Right atrium auricular region (tissue), 2 donors: ENCODE data around the gene DCDC2C. TPM values are rescaled to one million over a fixed set of nuclear protein-coding genes. Genes with fewer than 3 reads are reported as not detected.
A peak's percentile ranks its signal among the peaks of the same experiment; 100 is the strongest.

Source experiments
- DNase-seq: peaks from one replicate; pipeline ENCODE4 v3.0.0-alpha.2; 2019; ENCODE audit warnings: low spot score
- H3K27ac ChIP-seq, 2 donors: fragments of 200-600 bp; sonication (generic); 1 replicate in 1 of 2; 2 replicates in 1 of 2; pipeline ENCODE4 v1.5.1; 2016 to 2019
- H3K27me3 ChIP-seq, 2 donors: fragments of 200-600 bp; sonication (generic); one replicate each; pipeline versions ENCODE4 v1.5.1 to v1.6.0; 2017 to 2019
- H3K36me3 ChIP-seq: fragments of 200-600 bp; sonication (generic); one replicate; pipeline ENCODE4 v1.5.1; 2016
- H3K4me1 ChIP-seq, 2 donors: fragments of 200-600 bp; sonication (generic); one replicate each; pipeline versions ENCODE4 v1.5.1 to v1.6.0; 2017 to 2019
- H3K4me3 ChIP-seq, 2 donors: fragments of 200-600 bp; sonication (generic); 1 replicate in 1 of 2; 2 replicates in 1 of 2; pipeline ENCODE4 v1.5.1; 2017 to 2019; ENCODE audit warnings: mild to moderate bottlenecking in 1 of 2, moderate library complexity in 1 of 2
- H3K9me3 ChIP-seq, 2 donors: fragments of 200-600 bp; sonication (generic); one replicate each; pipeline ENCODE4 v1.5.1; 2019
- total RNA-seq, 2 donors: library from RNA; depleted of rRNA; stranded (reverse); fragments of >200 nt; gene quantifications; one replicate each; pipeline ENCODE4 v1.1.0, GENCODE V29; 2016
- TF ChIP-seq, protein P1 (sequence below), 2 donors: fragments of 200-600 bp; sonication (generic); IDR thresholded peaks; one replicate each; pipeline ENCODE4 v1.5.1; 2019; ENCODE audit warnings: antibody characterized with exemption in 2 of 2

The DCDC2C gene
- total RNA-seq, 2 donors from 2014 or later, result not detected

DNA sequence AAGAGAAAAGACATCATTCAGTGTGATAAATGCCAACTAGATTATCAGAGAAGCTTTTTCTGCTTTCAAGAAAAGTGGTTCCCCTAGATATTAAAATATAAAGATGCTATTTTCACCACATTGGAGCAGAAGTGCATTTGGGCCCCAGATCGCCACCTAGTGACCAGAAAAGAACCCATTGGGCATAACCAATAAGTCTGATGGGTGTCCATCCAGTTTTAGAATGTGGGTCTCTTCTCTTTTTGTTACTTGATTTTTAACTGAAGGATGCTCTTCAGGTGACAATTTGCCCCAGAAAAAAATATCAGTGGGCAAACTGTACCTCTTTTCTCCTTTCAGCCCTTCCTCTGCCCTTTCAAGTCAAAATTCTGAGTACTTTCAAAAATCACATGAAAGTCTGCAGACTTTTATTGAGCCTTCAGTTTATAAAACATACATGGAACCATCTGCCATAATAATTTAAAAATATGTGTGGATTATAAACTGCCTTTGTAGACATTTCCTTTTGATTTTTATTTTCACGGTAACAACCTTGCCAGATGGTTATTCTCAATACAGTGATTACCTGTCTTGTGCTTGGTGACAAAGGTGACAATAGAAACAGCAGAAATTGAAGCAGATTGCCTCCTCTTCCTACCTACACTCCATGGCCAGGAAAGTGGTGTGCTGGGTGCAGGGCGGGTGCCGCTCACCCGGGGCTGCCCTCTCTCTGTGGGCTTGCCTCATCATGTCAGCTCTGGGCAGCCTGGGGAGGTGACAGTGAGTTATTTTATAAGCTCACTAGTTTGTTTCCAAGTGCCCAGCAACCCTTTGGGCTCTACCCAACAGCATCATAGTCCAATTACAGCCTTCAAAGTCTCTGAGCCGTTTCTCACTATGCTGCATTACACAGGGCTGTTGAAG, 124.5 kb downstream of the DCDC2C start:
- Histone ChIP-seq H3K27ac (no peak overlapping the region), H3K4me3 (no peak overlapping the region), H3K36me3 (no peaks in the 10 kb centered on the region), H3K9me3 (peaks cover 0 to 8% of the 10 kb centered on the region in 2 donors), H3K4me1 (no peaks in the 10 kb centered on the region), H3K27me3 (no peaks in the 10 kb centered on the region)
- no peak for DNase-seq
- TF ChIP-seq, protein P1, sequence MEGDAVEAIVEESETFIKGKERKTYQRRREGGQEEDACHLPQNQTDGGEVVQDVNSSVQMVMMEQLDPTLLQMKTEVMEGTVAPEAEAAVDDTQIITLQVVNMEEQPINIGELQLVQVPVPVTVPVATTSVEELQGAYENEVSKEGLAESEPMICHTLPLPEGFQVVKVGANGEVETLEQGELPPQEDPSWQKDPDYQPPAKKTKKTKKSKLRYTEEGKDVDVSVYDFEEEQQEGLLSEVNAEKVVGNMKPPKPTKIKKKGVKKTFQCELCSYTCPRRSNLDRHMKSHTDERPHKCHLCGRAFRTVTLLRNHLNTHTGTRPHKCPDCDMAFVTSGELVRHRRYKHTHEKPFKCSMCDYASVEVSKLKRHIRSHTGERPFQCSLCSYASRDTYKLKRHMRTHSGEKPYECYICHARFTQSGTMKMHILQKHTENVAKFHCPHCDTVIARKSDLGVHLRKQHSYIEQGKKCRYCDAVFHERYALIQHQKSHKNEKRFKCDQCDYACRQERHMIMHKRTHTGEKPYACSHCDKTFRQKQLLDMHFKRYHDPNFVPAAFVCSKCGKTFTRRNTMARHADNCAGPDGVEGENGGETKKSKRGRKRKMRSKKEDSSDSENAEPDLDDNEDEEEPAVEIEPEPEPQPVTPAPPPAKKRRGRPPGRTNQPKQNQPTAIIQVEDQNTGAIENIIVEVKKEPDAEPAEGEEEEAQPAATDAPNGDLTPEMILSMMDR (IDR thresholded peaks at IDR 0.05), result peak; percentile 22 to 62

- DNase-seq, result no peak
- H3K27ac ChIP-seq, result no peak overlapping the region
- TF ChIP-seq, protein P1 (IDR thresholded peaks at IDR 0.05), result no peak
- no peaks in the 10 kb centered on the region for H3K36me3 ChIP-seq
- no peaks in the 10 kb centered on the region for H3K9me3 ChIP-seq
- H3K27me3 ChIP-seq, result no peaks in the 10 kb centered on the region
- no peaks in the 10 kb centered on the region for H3K4me1 ChIP-seq
- no peak overlapping the region for H3K4me3 ChIP-seq
Measured at GRCh38 chr2:3830796-3831195, 127.4 kb downstream of the DCDC2C start.

DNA sequence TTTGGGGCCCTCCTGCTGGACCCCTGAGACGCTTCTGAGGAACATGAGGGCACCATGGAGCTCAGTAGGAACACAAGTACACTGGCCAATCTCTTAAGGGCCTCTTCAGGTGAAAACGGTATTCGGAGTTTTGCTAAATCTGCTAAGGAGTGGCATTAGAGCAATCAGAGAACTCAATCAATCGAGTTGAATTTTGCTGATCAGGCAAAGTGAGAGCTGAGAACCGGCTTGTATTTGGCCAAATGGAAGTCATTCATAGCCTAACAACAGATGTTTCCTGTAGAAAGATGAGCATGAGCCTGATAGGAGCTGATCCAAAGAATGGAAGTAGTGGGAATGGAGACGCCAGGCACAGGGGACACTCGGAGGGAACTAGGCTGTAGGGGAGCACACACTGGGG, 133.7 kb downstream of the DCDC2C start:
- no peak overlapping the region for H3K4me3 ChIP-seq
- H3K27ac ChIP-seq, result no peak overlapping the region
- no peaks in the 10 kb centered on the region for H3K4me1 ChIP-seq
- no peaks in the 10 kb centered on the region for H3K36me3 ChIP-seq
- H3K27me3 ChIP-seq, result no peaks in the 10 kb centered on the region
- TF ChIP-seq, protein P1 (IDR thresholded peaks at IDR 0.05), result no peak
- no peaks in the 10 kb centered on the region for H3K9me3 ChIP-seq
- no peak for DNase-seq

DNA sequence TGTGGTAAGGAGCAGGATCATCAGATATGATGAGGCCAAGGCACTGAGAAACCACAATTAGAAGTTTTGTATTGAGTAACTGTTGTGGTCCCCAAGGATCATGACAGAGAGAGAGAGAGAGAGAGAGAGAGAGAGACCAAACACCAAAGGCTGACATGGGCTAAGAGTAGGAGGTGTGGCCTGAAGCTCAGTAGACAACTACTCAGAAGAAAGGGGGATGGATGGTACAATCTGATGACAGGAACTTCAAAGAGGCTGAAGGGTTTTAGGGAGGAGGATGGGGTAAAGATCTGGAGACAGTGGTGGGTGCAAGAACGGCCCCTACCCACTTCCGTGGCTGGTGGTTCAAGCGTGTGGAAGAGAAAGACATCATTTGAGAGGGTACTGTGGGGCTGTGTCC, 135.0 kb downstream of the DCDC2C start:
- TF ChIP-seq, protein P1 (IDR thresholded peaks at IDR 0.05), result no peak
- no peaks in the 10 kb centered on the region for H3K36me3 ChIP-seq
- no peak overlapping the region for H3K27ac ChIP-seq
- H3K9me3 ChIP-seq, result no peaks in the 10 kb centered on the region
- H3K4me3 ChIP-seq, result no peak overlapping the region
- H3K4me1 ChIP-seq, result no peaks in the 10 kb centered on the region
- no peak for DNase-seq
- H3K27me3 ChIP-seq, result no peaks in the 10 kb centered on the region

DNA sequence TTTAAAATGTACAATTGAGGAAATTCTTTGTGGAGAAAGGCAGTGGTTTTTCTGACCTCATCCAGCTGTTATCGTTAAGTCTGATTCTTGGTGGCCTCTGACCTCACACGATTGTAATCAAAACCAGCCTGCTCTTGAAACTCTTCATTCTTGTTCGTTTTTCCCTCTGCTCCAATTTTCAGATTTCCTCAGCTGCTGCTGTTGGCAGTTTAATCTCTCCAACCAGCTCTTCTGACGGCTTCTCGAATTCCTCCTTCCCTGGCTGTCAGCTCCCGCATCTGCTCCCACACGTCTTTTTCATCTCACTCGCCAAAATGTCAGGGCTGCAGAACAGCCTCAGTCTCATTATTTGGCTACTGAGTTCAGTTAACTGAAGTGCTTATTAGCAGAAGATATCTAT, 136.1 kb downstream of the DCDC2C start:
- H3K27ac ChIP-seq, result no peak overlapping the region
- H3K9me3 ChIP-seq, result no peaks in the 10 kb centered on the region
- no peak overlapping the region for H3K4me3 ChIP-seq
- H3K36me3 ChIP-seq, result no peaks in the 10 kb centered on the region
- DNase-seq, result no peak
- no peaks in the 10 kb centered on the region for H3K27me3 ChIP-seq
- TF ChIP-seq, protein P1 (IDR thresholded peaks at IDR 0.05), result no peak
- H3K4me1 ChIP-seq, result no peaks in the 10 kb centered on the region
